Spinal cord (tissue), 10 donors: ENCODE measurements around the gene TUBB2B. TPM values are rescaled to one million over a fixed set of nuclear protein-coding genes. Genes with fewer than 3 reads are reported as not detected.

Experiments used
- DNase-seq, 6 donors: peaks; one replicate each; pipeline versions ENCODE4 v3.0.0 to v3.0.0-alpha.2; 2013 to 2015; ENCODE audit warnings: low spot score in 6 of 6, low read depth in 4 of 6
- H3K27ac ChIP-seq: one replicate; pipeline ENCODE4 v1.5.1; 2013; ENCODE audit warnings: low read depth, low read length, control low read depth
- H3K27me3 ChIP-seq: one replicate; pipeline ENCODE4 v1.6.1; 2013; ENCODE audit warnings: low read length; ENCODE audit not compliant: control insufficient read depth, insufficient read depth
- H3K36me3 ChIP-seq: one replicate; pipeline ENCODE4 v1.6.1; 2013; ENCODE audit warnings: low read length; ENCODE audit not compliant: control insufficient read depth, insufficient read depth
- H3K4me1 ChIP-seq: one replicate; pipeline ENCODE4 v1.6.1; 2013; ENCODE audit warnings: low read length; ENCODE audit not compliant: control insufficient read depth, insufficient read depth
- H3K4me3 ChIP-seq: one replicate; pipeline ENCODE4 v1.5.1; 2013; ENCODE audit warnings: low read depth, low read length, control low read depth
- H3K9me3 ChIP-seq: one replicate; pipeline ENCODE4 v1.6.1; 2013; ENCODE audit warnings: low read length; ENCODE audit not compliant: control insufficient read depth, insufficient read depth
- whole genome bisulfite sequencing: methylation state at CpG from one replicate; pipeline ENCODE4 v1.1.5; 2013; ENCODE audit warnings: missing lambda C conversion rate; ENCODE audit not compliant: insufficient coverage; 5-methylcytosine and 5-hydroxymethylcytosine counted together
- polyA plus RNA-seq, 2 donors: library from polyadenylated mRNA; unstranded; fragments of 120-200 nt; gene quantifications; one replicate each; pipeline ENCODE4 v1.2.1, GENCODE V29; 2013; ENCODE audit not compliant: insufficient read length in 2 of 2
- total RNA-seq, 2 donors: library from RNA; depleted of rRNA in 1 of 2; stranded (reverse); fragments of 120-200 nt in 1 of 2; fragments of >200 nt in 1 of 2; gene quantifications; one replicate each; pipeline versions ENCODE4 v1.2.3 to v1.2.4, GENCODE V29; 2013 to 2014
- donor health status: healthy.

The TUBB2B gene
- total and polyA plus RNA-seq, 4 donors: 554 to 1,720 (median 1,111) TPM

- Histone ChIP-seq H3K27me3 (no peaks in the 10 kb centered on the region), H3K4me3 (no peak overlapping the region), H3K36me3 (peaks cover 10% of the 10 kb centered on the region), H3K27ac (no peak overlapping the region), H3K9me3 (no peaks in the 10 kb centered on the region), H3K4me1 (peaks cover 54% of the 10 kb centered on the region)
- DNase-seq: no peak
- WGBS: 71% methylated on average over 1 of the region's 3 CpGs
Measured at GRCh38 chr6:3236005-3236404, 8.6 kb upstream of the TUBB2B start.

GRCh38 chr6:3235486-3235885, 8.0 kb upstream of the TUBB2B start:
- Histone ChIP-seq H3K36me3 (peaks cover 10% of the 10 kb centered on the region), H3K4me1 (peaks cover 51% of the 10 kb centered on the region), H3K4me3 (no peak overlapping the region), H3K9me3 (no peaks in the 10 kb centered on the region), H3K27me3 (no peaks in the 10 kb centered on the region), H3K27ac (no peak overlapping the region)
- WGBS: 80% methylated on average over 1 of the region's 2 CpGs
- DNase-seq: no peak

GRCh38 chr6:3233904-3234303, 6.5 kb upstream of the TUBB2B start:
- Histone ChIP-seq H3K4me1 (peaks cover 57% of the 10 kb centered on the region), H3K27ac (no peak overlapping the region), H3K4me3 (no peak overlapping the region), H3K27me3 (no peaks in the 10 kb centered on the region), H3K9me3 (no peaks in the 10 kb centered on the region), H3K36me3 (peaks cover 7% of the 10 kb centered on the region)
- DNase-seq: peak in 1 of 6 donors; percentile 69
- 41% methylated on average over 3 of the region's 3 CpGs for WGBS

GRCh38 chr6:3233321-3233720, 5.9 kb upstream of the TUBB2B start:
- Histone ChIP-seq H3K4me3 (peak overlapping the region; percentile 98), H3K36me3 (peaks cover 5% of the 10 kb centered on the region), H3K27me3 (no peaks in the 10 kb centered on the region), H3K27ac (peak overlapping the region; percentile 37), H3K4me1 (peaks cover 61% of the 10 kb centered on the region), H3K9me3 (no peaks in the 10 kb centered on the region)
- peak in 1 of 6 donors; percentile 81 for DNase-seq
- WGBS: 32% methylated on average over 1 of the region's 3 CpGs

GRCh38 chr6:3232017-3232945, 4.8 kb upstream of the TUBB2B start:
- 0% methylated on average over 10 of the region's 23 CpGs for WGBS
- DNase-seq: peak in 4 of 6 donors; percentile 44 to 87 (median 72)
- peaks cover 58% of the 10 kb centered on the region for H3K4me1 ChIP-seq
- H3K9me3 ChIP-seq: no peaks in the 10 kb centered on the region
- H3K4me3 ChIP-seq: peak overlapping the region; percentile 98
- no peaks in the 10 kb centered on the region for H3K27me3 ChIP-seq
- peak overlapping the region; percentile 99 for H3K27ac ChIP-seq
- H3K36me3 ChIP-seq: no peaks in the 10 kb centered on the region

GRCh38 chr6:3231247-3232016, 4.0 kb upstream of the TUBB2B start:
- no peaks in the 10 kb centered on the region for H3K27me3 ChIP-seq
- no peaks in the 10 kb centered on the region for H3K9me3 ChIP-seq
- peaks cover 52% of the 10 kb centered on the region for H3K4me1 ChIP-seq

GRCh38 chr6:3230900-3231246, 3.4 kb upstream of the TUBB2B start:
- peak; percentile 86 to 99 (median 93) for DNase-seq
- 0% methylated on average over 5 of the region's 11 CpGs for WGBS
- peaks cover 53% of the 10 kb centered on the region for H3K4me1 ChIP-seq
- H3K36me3 ChIP-seq: peaks cover 7% of the 10 kb centered on the region
- peak overlapping the region; percentile 98 for H3K4me3 ChIP-seq
- H3K27me3 ChIP-seq: no peaks in the 10 kb centered on the region
- no peaks in the 10 kb centered on the region for H3K9me3 ChIP-seq
- peak overlapping the region; percentile 99 for H3K27ac ChIP-seq

More at GRCh38 chr6:3231247-3232016, 4.0 kb upstream of the TUBB2B start:
- WGBS: 0% methylated on average over 38 of the region's 47 CpGs
- peak; percentile 89 to 99 (median 92) for DNase-seq
- Histone ChIP-seq H3K27ac (peak overlapping the region; percentile 99), H3K4me3 (peak overlapping the region; percentile 98), H3K36me3 (peaks cover 2% of the 10 kb centered on the region)

- 0% methylated on average over 3 of the region's 11 CpGs for WGBS
- Histone ChIP-seq H3K27ac (peak overlapping the region; percentile 99), H3K9me3 (no peaks in the 10 kb centered on the region), H3K4me3 (peak overlapping the region; percentile 98), H3K36me3 (peaks cover 11% of the 10 kb centered on the region), H3K4me1 (peaks cover 52% of the 10 kb centered on the region), H3K27me3 (no peaks in the 10 kb centered on the region)
- no peak for DNase-seq
Measured at GRCh38 chr6:3230256-3230882, 2.9 kb upstream of the TUBB2B start.

GRCh38 chr6:3229566-3230178, 2.2 kb upstream of the TUBB2B start:
- H3K36me3 ChIP-seq: peaks cover 11% of the 10 kb centered on the region
- H3K9me3 ChIP-seq: no peaks in the 10 kb centered on the region
- under 1% methylated on average over 20 of the region's 28 CpGs for whole genome bisulfite sequencing
- H3K4me3 ChIP-seq: peak overlapping the region; percentile 98
- peak in 3 of 6 donors; percentile 59 to 93 (median 92) for DNase-seq
- no peaks in the 10 kb centered on the region for H3K27me3 ChIP-seq
- peaks cover 45% of the 10 kb centered on the region for H3K4me1 ChIP-seq
- H3K27ac ChIP-seq: peak overlapping the region; percentile 99
